GM21447 (cell line): ENCODE data around the gene EGLN2.
"Not testable (repeated sequence)": the region's sequence is repeated elsewhere in the genome, so short reads cannot be mapped to it uniquely, and the experiment has no call there.

Experiments used
- ATAC-seq: cut with Tn5 transposase; IDR thresholded peaks from one replicate; pipeline ENCODE4 v1.9.1; 2021; ENCODE audit not compliant: unreplicated experiment

EGLN2 gene

DNA sequence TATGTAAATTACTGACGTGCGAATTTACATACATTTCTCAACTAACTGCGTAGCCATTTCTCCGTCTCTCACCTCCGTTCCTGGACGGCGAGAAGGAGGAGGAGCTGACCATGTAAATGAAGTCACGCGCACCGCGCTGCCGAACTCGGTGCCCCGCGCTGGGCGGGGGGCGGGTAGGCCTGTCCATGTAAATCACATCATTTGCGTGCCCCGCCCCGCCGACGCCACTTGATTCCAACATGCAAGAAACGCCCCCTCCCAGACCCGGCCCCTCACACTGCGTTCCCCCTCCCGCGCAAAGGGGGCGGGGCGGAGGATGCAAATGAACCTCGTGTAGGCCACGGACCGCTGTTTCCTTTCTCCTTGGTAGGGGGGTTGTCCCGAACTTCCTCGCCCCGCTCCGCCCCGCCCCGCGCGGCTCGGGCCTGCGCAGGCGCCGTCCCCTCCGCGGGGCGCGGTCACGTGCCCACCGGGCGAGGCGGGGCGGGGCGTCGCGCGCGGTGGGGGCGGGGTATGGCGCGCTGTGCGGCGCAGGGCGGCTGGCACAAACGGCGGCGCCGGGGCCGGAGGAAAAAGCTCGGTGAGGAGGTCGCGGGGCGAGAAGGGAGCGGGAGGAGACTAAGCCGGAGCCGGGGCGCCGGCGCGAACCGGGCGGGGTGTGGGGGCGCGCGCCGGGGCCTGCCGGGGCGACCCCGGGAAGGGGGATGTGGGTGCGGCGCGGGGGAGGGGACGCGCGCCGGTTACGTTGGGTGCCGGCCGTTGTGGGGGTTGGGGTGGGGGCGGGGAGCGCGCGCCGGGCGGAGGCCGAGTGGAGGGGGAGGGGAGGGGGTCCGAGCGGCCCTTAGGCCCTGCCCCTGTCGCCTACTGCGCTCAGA lies at the start of gene EGLN2:
TSS of gene EGLN2 (plus strand) at position 509 of the 875 bp plus-strand sequence. CDS start 1,382 bp downstream, outside the sequence.
- peak; percentile 66 for ATAC-seq

GRCh38 chr19:40750058-40750873 lies 48.7 kb upstream of the EGLN2 start, which contains the start of gene ACTMAP:
Gene ACTMAP (minus strand): TSS chr19:40750477. CDS start chr19:40749803, 674 bp downstream.
- ATAC-seq = peak; percentile 83

DNA sequence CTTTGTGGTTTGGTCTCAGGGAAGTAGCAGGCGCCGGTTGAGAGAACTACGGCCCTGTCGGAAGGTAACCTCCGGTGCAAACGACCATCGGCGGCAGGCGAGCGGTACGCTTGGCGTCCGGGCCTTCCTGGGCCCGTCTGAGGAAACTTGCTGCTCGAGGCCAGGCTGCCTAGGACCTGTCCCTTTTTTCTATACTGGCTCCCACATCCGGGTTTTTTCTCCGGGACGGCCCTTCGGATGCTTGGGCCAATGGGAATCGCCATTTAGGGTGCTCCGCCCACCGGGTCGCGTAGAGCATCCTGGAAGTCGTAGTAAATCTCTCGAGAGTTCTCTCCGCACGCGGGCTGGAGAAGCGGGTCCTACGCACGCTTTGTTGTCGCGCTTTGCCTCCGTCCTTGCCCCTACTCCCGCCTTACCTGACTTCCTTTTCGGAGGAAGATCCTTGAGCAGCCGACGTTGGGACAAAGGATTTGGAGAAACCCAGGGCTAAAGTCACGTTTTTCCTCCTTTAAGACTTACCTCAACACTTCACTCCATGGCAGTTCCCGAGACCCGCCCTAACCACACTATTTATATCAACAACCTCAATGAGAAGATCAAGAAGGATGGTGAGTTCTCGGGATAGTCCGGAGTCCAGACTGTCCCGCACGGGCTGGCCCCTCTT lies 48.0 kb upstream of the EGLN2 start, which contains the start of gene SNRPA:
TSS of gene SNRPA (plus strand) at position 330 of the 664 bp plus-strand sequence. CDS start at position 536, 206 bp downstream.
- ATAC-seq = peak; percentile 64

GRCh38 chr19:40752257-40752781 lies 46.7 kb upstream of the EGLN2 start:
- no peak for ATAC-seq

DNA sequence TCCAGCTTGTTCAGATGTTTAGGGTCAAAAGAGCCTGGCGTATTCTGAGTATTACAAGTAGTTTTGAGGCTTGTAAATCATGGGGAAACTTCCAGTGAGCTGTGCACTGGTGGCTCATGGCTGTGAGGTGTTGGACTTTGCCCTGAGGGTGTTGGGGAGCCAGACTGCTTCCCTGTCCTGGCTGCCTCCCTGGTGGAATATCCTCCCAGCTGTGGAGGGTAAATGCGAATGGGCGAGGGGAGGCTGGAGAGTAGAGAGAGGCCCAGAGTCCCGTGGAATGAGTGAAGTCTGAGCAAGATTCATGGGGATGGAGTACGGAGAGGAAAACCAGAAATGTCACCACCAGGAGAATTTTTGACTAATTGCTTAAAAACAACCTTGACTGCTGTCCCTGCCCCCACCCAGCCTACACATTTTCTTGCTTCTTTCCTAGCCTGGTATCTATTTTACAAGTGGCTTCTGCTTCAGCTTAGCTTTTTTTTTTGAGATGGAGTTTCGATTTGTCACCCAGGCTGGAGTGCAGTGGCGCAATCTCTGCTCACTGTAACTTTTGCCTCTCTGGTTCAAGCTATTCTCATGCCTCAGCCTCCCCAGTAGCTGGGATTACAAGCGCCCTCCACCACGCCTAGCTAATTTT lies 44.3 kb upstream of the EGLN2 start:
- ATAC-seq = no peak

DNA sequence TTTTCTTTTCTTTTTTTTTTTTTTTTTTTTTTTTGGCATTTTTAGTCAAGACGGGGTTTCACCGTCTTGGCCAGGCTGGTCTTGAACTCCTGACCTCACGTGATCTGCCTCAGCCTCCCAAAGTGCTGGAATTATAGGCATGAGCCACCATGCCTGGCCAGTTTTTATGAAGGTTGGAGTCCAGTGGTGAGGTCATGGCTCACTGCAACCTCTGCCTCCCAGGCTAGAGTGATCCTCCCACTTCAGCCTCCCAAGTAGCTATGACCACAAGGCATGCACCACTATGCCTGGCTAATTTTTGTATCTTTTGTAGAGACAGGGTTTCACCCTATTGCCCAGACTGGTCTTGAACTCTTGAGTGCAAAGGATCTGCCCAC lies 43.8 kb upstream of the EGLN2 start:
- ATAC-seq = no peak

DNA sequence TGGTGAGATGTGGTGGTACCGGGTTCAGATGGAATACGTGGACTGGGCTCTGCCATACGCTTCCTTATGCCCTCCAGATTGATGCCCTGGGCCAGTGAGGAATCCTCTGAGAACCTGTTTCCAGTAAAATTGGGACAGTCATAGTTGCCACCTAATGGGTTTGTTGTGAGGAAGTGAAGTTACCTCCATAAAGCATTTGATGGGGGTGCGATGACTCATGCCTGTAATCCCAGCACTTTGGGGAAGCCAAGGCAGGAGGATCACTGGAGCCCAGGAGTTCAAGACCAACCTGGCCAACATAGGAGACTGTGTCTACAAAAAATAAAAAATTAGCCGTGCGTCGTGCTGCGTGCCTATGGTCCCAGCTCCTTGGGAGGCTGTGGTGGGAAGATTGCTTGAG lies 43.2 kb upstream of the EGLN2 start:
- ATAC-seq = no peak

DNA sequence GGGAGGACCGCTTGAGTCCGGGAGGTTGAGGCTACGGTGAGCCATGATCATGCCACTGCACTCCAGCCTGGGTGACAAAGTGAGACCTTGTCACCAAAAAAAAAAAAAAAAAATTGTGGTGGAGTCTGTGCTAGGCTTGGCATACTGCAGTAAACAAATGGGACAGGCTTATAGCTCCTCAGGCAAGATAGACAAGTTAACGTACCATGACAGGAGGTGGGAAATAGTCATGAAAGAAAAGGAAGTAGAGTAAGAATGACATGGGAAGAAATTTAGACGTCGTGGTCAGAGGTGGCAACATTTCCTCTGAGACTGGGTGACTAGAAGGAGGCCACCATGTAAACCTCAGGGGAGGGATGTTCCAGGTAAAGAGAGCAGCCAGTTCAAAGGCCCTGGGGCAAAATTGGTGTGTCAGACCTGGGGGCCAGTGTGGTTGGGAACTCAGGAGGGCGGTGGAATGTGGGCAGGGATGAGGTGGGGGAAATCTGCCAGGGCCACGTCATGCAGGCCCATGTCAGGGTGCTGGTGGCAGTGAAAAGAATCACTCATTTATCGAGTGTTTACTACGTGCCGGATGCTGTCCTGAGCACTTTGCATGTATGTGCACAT lies 42.4 kb upstream of the EGLN2 start:
- no peak for ATAC-seq

DNA sequence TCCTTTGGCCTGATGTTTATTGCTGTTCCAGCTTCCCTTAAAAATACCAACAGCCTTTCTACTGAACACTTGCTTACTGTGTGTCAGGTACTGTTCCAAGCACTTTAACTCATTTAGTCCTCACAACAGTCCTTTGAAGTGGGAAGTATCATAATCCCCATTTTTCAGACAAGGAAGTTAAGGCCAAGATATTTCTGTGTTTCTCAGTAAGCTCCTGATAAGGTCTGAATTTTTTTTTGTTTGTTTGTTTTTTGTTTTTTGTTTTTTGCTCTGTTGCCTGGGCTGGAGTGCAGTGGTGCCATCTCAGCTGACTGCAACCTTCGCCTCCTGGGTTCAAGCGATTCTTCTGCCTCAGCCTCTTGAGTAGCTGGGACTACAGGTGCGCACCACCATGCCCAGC lies 40.5 kb upstream of the EGLN2 start:
- ATAC-seq = no peak

GRCh38 chr19:40759352-40759751 lies 39.6 kb upstream of the EGLN2 start:
- ATAC-seq = no peak

- ATAC-seq = no peak
Observed at GRCh38 chr19:40762754-40763470, 36.1 kb upstream of the EGLN2 start.

DNA sequence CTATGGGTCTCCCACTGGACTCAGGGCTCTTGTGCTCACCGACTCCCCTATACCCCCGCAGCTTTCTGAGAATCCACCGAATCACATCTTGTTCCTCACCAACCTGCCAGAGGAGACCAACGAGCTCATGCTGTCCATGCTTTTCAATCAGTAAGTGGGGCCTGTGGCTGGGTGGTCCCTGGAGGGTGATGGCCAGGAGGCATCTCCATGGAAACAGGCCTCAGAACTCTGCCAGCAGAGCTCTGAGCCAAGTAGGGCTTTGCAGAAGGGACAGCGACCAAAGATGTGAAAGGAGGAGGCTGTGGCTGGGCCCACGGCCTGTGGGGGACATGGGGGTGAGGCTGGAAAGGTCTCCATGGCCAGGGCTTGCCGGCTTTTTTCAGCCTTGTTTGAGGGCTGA lies 35.5 kb upstream of the EGLN2 start:
- no peak for ATAC-seq

GRCh38 chr19:40763963-40764362 lies 35.0 kb upstream of the EGLN2 start:
- ATAC-seq = no peak

DNA sequence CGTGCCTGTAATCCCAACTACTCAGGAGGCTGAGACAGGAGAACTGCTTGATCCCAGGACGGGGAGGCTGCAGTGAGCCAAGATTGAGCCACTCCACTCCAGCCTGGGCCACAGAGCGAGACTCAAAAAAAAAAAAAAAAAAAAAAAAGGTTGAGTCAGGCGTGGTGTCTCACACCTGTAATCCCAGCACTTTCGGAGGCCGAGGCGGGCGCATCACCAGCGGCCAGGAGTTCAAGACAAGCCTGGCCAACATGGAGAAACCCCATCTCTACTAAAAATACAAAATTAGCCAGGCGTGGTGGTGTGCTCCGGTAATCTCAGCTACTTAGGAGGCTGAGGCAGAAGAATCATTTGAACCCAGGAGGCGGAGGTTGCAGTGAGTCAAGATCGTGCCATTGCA lies 32.6 kb upstream of the EGLN2 start:
- not testable (repeated sequence) for ATAC-seq

- ATAC-seq = no peak
Observed at GRCh38 chr19:40768869-40769268, 30.1 kb upstream of the EGLN2 start.

DNA sequence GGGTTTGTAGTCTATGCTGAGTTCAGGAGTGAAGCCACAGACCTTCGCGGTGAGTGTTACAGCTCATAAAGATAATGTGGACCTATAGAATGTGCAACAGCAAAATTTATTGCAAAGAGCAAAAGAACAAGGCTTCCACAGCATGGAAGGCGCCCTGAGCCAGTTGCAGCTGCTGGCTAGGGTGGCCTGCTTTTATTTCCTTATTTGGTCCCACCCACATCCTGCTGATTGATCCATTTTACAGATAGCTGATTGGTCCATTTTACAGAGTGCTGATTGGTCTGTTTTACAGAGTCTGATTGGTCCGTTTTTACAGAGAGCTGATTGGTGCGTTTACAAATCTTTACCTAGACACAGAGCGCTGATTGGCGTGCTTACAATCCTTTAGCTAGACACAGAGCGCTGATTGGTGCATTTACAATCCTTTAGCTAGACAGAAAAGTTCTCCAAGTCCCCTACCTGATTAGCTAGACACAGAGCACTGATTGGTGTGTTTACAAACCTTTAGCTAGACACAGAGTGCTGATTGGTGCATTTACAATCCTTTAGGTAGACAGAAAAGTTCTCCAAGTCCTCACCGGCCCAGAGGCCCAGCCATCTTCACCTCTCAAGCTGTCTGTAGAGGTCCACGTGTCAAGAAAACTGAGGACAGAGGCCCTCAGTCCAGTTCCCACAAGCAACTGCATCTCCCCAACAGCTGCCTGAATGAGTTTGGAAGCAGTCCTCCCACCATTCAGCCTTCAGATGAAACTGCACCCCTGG lies 27.7 kb upstream of the EGLN2 start:
- ATAC-seq = not testable (repeated sequence)

GRCh38 chr19:40774916-40775631 lies 23.9 kb upstream of the EGLN2 start, which contains the start of gene MIA:
Gene MIA (plus strand): TSS chr19:40775521. CDS start chr19:40775543, 22 bp downstream.
- no peak for ATAC-seq

- no peak for ATAC-seq
Observed at GRCh38 chr19:40775632-40776022, 23.4 kb upstream of the EGLN2 start.
